ENCODE results near the gene TEAD1.

DNA sequence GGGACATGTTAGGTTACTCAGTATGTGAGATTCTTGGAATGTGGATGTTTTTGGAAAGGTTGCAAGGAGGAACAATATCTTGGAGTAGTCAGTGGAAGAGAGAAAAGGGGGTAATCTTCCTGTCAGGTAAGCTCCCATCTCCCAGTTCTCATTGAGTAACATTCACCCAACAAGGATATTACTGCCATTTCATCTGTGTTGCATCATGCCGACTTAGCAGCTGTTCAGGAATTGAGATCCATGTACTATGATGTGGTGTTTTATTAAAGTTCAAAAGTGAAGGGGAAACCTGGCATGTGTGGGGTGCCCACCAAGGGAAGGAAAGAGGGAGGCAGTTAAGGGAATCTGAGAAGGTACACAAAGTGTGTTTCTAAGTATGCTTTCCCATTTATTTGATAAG lies 276.4 kb downstream of the TEAD1 start:
- TF ChIP-seq, protein P1, sequence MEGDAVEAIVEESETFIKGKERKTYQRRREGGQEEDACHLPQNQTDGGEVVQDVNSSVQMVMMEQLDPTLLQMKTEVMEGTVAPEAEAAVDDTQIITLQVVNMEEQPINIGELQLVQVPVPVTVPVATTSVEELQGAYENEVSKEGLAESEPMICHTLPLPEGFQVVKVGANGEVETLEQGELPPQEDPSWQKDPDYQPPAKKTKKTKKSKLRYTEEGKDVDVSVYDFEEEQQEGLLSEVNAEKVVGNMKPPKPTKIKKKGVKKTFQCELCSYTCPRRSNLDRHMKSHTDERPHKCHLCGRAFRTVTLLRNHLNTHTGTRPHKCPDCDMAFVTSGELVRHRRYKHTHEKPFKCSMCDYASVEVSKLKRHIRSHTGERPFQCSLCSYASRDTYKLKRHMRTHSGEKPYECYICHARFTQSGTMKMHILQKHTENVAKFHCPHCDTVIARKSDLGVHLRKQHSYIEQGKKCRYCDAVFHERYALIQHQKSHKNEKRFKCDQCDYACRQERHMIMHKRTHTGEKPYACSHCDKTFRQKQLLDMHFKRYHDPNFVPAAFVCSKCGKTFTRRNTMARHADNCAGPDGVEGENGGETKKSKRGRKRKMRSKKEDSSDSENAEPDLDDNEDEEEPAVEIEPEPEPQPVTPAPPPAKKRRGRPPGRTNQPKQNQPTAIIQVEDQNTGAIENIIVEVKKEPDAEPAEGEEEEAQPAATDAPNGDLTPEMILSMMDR (IDR thresholded peaks at IDR 0.05), result no peak
- TF ChIP-seq POLR2A (IDR thresholded peaks at IDR 0.05) (no peak), POLR2AphosphoS5 (IDR thresholded peaks at IDR 0.05) (no peak)
